ENCODE data around the gene CYP4V2. TPM values are rescaled to one million over a fixed set of nuclear protein-coding genes. Genes with fewer than 3 reads are reported as not detected.
"Not testable (repeated sequence)": the region's sequence is repeated elsewhere in the genome, so short reads cannot be mapped to it uniquely, and the experiment has no call there.

The CYP4V2 gene
- total and polyA plus RNA-seq, 2 experiments from 2014 or later = 10.5 to 16.3 TPM

- no peaks in the 10 kb centered on the region for H3K9me2 ChIP-seq (ENCODE audit: insufficient read depth)
- H3K4me2 ChIP-seq (ENCODE audit: unreplicated experiment) = no peak overlapping the region
- H3K79me2 ChIP-seq (ENCODE audit: insufficient read depth) = no peaks in the 10 kb centered on the region
- no peaks in the 10 kb centered on the region for H3K27me3 ChIP-seq (replicated peaks; ENCODE audit: insufficient read depth)
- no peak overlapping the region for H3K27ac ChIP-seq
- H3K4me1 ChIP-seq (ENCODE audit: insufficient read depth) = no peaks in the 10 kb centered on the region
- in situ Hi-C loops (cut with MboI) = no loop called here
- WGBS, 2 experiments (ENCODE audit: low coverage in 1 of 2, low lambda C conversion rate in 2 of 2, missing lambda C conversion rate in 2 of 2) = 31 to 32% methylated on average over 4 of the region's 4 CpGs
- no peaks in the 10 kb centered on the region for H4K20me1 ChIP-seq (ENCODE audit: insufficient read depth)
- no peaks in the 10 kb centered on the region for H3K9me3 ChIP-seq (ENCODE audit: low read depth)
- H2AFZ ChIP-seq = no peak overlapping the region
- no peaks in the 10 kb centered on the region for H3K36me3 ChIP-seq (ENCODE audit: low read depth)
- H3K4me3 ChIP-seq = no peak overlapping the region
- DNase-seq = no peak
- TF ChIP-seq EZH2 (IDR thresholded peaks at IDR 0.05; ENCODE audit: insufficient read depth, poor library complexity, severe bottlenecking) = no peak
- no peak for TF ChIP-seq EZH2phosphoT487 (IDR thresholded peaks at IDR 0.05; ENCODE audit: insufficient read depth, low read depth)
- H3K9ac ChIP-seq = no peak overlapping the region
- H3F3A ChIP-seq (ENCODE audit: insufficient read depth) = no peaks in the 10 kb centered on the region
These were observed 50.2 kb downstream of the CYP4V2 start for GRCh38 chr4:186241616-186242015.

GRCh38 chr4:186242031-186242430, 50.7 kb downstream of the CYP4V2 start:
- DNase-seq; H3K4me2 ChIP-seq (ENCODE audit: unreplicated experiment); H3K27ac ChIP-seq; H3K79me2 ChIP-seq (ENCODE audit: insufficient read depth); H3K9me2 ChIP-seq (ENCODE audit: insufficient read depth); H2AFZ ChIP-seq; H3K36me3 ChIP-seq (ENCODE audit: low read depth); H3K4me1 ChIP-seq (ENCODE audit: insufficient read depth); H4K20me1 ChIP-seq (ENCODE audit: insufficient read depth); H3K9ac ChIP-seq; in situ Hi-C loops (cut with MboI); H3K4me3 ChIP-seq; H3K9me3 ChIP-seq (ENCODE audit: low read depth); H3F3A ChIP-seq (ENCODE audit: insufficient read depth); H3K27me3 ChIP-seq (replicated peaks; ENCODE audit: insufficient read depth): not testable (repeated sequence)
- 35 to 41% methylated on average over 10 of the region's 10 CpGs for WGBS, 2 experiments (ENCODE audit: low coverage in 1 of 2, low lambda C conversion rate in 2 of 2, missing lambda C conversion rate in 2 of 2)

- no peak overlapping the region for H3K4me3 ChIP-seq
- no peak for DNase-seq
- no peaks in the 10 kb centered on the region for H3K36me3 ChIP-seq (ENCODE audit: low read depth)
- no peaks in the 10 kb centered on the region for H3K79me2 ChIP-seq (ENCODE audit: insufficient read depth)
- no peaks in the 10 kb centered on the region for H3K27me3 ChIP-seq (replicated peaks; ENCODE audit: insufficient read depth)
- H3K9me3 ChIP-seq (ENCODE audit: low read depth) = no peaks in the 10 kb centered on the region
- WGBS, 2 experiments (ENCODE audit: low coverage in 1 of 2, low lambda C conversion rate in 2 of 2, missing lambda C conversion rate in 2 of 2) = 59 to 61% methylated on average over 2 of the region's 2 CpGs
- no peak overlapping the region for H2AFZ ChIP-seq
- TF ChIP-seq EZH2phosphoT487 (IDR thresholded peaks at IDR 0.05; ENCODE audit: insufficient read depth, low read depth) (no peak), EZH2 (IDR thresholded peaks at IDR 0.05; ENCODE audit: insufficient read depth, poor library complexity, severe bottlenecking) (no peak)
- H3K9me2 ChIP-seq (ENCODE audit: insufficient read depth) = no peaks in the 10 kb centered on the region
- H3K4me1 ChIP-seq (ENCODE audit: insufficient read depth) = no peaks in the 10 kb centered on the region
- no peaks in the 10 kb centered on the region for H3F3A ChIP-seq (ENCODE audit: insufficient read depth)
- no peaks in the 10 kb centered on the region for H4K20me1 ChIP-seq (ENCODE audit: insufficient read depth)
- H3K27ac ChIP-seq = no peak overlapping the region
- no peak overlapping the region for H3K4me2 ChIP-seq (ENCODE audit: unreplicated experiment)
- H3K9ac ChIP-seq = no peak overlapping the region
- in situ Hi-C loops (cut with MboI) = no loop called here
These were observed 52.0 kb downstream of the CYP4V2 start for GRCh38 chr4:186243331-186243730.

GRCh38 chr4:186244835-186245234, 53.5 kb downstream of the CYP4V2 start:
- Histone ChIP-seq H3K9ac (no peak overlapping the region), H3K9me3 (ENCODE audit: low read depth) (no peaks in the 10 kb centered on the region), H3F3A (ENCODE audit: insufficient read depth) (no peaks in the 10 kb centered on the region), H3K27me3 (replicated peaks; ENCODE audit: insufficient read depth) (no peaks in the 10 kb centered on the region), H3K27ac (no peak overlapping the region), H3K9me2 (ENCODE audit: insufficient read depth) (no peaks in the 10 kb centered on the region), H2AFZ (no peak overlapping the region), H3K4me2 (ENCODE audit: unreplicated experiment) (no peak overlapping the region), H4K20me1 (ENCODE audit: insufficient read depth) (no peaks in the 10 kb centered on the region), H3K36me3 (ENCODE audit: low read depth) (no peaks in the 10 kb centered on the region), H3K79me2 (ENCODE audit: insufficient read depth) (no peaks in the 10 kb centered on the region), H3K4me1 (ENCODE audit: insufficient read depth) (no peaks in the 10 kb centered on the region), H3K4me3 (no peak overlapping the region)
- TF ChIP-seq EZH2phosphoT487 (IDR thresholded peaks at IDR 0.05; ENCODE audit: insufficient read depth, low read depth) (no peak), EZH2 (IDR thresholded peaks at IDR 0.05; ENCODE audit: insufficient read depth, poor library complexity, severe bottlenecking) (no peak)
- in situ Hi-C loops (cut with MboI) = no loop called here
- DNase-seq = no peak
- 32 to 45% methylated on average over 5 of the region's 5 CpGs for WGBS, 2 experiments (ENCODE audit: low coverage in 1 of 2, low lambda C conversion rate in 2 of 2, missing lambda C conversion rate in 2 of 2)

- H2AFZ ChIP-seq; H3K4me3 ChIP-seq; H3K79me2 ChIP-seq (ENCODE audit: insufficient read depth); H3K4me2 ChIP-seq (ENCODE audit: unreplicated experiment); H3K9ac ChIP-seq; H3F3A ChIP-seq (ENCODE audit: insufficient read depth); H3K27me3 ChIP-seq (replicated peaks; ENCODE audit: insufficient read depth); H3K9me3 ChIP-seq (ENCODE audit: low read depth); H3K36me3 ChIP-seq (ENCODE audit: low read depth); H3K27ac ChIP-seq; DNase-seq; H4K20me1 ChIP-seq (ENCODE audit: insufficient read depth); H3K4me1 ChIP-seq (ENCODE audit: insufficient read depth); in situ Hi-C loops (cut with MboI); H3K9me2 ChIP-seq (ENCODE audit: insufficient read depth): not testable (repeated sequence)
- WGBS, 2 experiments (ENCODE audit: low coverage in 1 of 2, low lambda C conversion rate in 2 of 2, missing lambda C conversion rate in 2 of 2) = 45 to 53% methylated on average over 8 to 9 of the region's 9 CpGs
These were observed 55.8 kb downstream of the CYP4V2 start for GRCh38 chr4:186247062-186247752.

Data from GM23248 (cell line).